HG03103 (cell line): ENCODE data around the gene ERBB4.

ENCODE experiments used
- ATAC-seq: cut with Tn5 transposase; IDR thresholded peaks from one replicate; pipeline ENCODE4 v1.9.1; 2021; ENCODE audit warnings: low read depth; ENCODE audit not compliant: unreplicated experiment

The ERBB4 gene

DNA sequence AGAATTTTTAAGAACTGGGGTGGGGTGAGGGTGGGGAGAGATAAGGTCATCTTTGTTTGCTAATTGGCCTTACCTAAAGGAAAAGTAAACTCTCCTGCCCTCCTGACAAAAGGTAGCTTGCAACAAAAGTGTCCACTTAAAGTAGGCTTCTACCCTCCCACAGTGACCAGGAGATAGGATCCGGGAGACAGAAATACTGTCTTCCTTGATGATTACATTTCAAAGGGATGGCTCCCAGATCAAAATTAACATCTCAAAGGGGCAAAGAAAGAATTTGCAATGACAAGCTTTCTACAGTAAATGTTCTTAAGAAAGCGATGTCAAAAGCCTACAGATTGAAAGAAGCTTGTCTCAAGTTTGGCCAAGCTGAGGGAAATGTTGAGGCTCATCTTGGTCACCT, 1206.9 kb downstream of the ERBB4 start:
- ATAC-seq: no peak

- no peak for ATAC-seq
Measured at GRCh38 chr2:211329882-211330281, 1208.7 kb downstream of the ERBB4 start.

GRCh38 chr2:211329421-211329820, 1209.2 kb downstream of the ERBB4 start:
- ATAC-seq: no peak

DNA sequence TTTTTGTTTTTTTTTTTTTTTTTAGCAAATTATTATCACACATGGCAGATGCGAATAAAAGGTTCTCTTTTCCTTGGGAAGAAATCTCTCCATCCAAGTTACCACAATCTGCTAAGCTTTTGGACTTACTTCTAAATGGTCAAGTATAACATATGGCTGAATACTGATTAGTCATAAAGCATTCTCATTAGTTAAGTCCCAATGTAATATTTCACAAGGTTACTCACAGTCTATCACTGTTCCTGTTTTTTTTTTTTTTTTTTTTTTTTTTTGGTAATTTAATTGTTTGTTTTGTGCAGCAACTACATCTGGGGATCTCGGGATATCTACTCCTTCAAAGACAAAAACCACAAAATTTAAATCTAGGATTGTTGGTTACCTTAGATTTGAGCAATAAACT, 1210.5 kb downstream of the ERBB4 start:
- ATAC-seq: no peak
